ENCODE results near the gene PMM1. TPM values are rescaled to one million over a fixed set of nuclear protein-coding genes. Genes with fewer than 3 reads are reported as not detected.

The PMM1 gene
- total RNA-seq, 4 donors from 2014 or later, result 11.6 to 23.3 (median 16.5) TPM

DNA sequence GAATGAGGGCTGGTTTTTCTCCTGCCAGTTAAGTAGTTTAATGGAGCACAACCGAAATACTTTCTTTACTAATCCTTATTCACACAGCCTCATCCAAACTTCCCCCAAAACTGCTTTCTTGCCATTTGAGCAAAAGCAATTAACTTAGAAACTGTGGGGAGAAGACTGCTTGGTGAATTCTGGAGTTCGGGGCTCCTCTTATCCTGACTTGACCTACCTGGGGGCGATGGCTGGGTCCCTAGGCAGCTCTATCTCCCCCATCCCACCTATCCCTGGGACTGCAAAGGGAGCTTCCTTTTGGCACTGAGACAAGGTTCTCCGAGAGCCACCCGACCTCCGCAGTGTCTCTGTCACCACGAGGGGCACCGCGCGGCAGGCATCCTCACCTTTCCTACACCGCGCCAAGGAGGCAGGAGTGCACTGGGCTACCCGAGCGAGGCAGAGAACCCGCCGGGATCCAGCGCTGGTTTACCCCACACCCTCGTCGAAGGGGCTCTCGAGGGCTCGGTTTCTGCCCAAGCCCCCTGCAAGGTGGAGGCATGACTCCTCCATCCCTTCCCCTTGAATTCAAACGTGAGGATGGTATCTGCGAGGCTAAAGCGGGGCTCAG lies 30.4 kb upstream of the PMM1 start:
- Histone ChIP-seq H3K4me3 (peak overlapping the region; percentile 76 to 99 (median 88)), H3K4me1 (peaks cover 21 to 23% of the 10 kb centered on the region in 2 donors), H3K9me3 (no peaks in the 10 kb centered on the region), H3K36me3 (peaks cover 0 to 28% of the 10 kb centered on the region in 2 donors), H3K27me3 (no peaks in the 10 kb centered on the region), H3K27ac (peak overlapping the region; percentile 95 to 99 (median 97))
- intact Hi-C loops (cut with DNase I; ENCODE audit: low total_unique reads), result loop anchor here (2.0 kb wide), 1 partner anchor 75 kb away; the partner anchor contains the start of gene POLR3H
- peak; percentile 32 to 63 for DNase-seq
- peak; percentile 25 to 27 for ATAC-seq
- in situ Hi-C loops (cut with MboI; ENCODE audit: low sequenced_read_pairs in 4 of 4), result no loop called here
- TF ChIP-seq POLR2A (IDR thresholded peaks at IDR 0.05), result no peak
- TF ChIP-seq, protein P1, sequence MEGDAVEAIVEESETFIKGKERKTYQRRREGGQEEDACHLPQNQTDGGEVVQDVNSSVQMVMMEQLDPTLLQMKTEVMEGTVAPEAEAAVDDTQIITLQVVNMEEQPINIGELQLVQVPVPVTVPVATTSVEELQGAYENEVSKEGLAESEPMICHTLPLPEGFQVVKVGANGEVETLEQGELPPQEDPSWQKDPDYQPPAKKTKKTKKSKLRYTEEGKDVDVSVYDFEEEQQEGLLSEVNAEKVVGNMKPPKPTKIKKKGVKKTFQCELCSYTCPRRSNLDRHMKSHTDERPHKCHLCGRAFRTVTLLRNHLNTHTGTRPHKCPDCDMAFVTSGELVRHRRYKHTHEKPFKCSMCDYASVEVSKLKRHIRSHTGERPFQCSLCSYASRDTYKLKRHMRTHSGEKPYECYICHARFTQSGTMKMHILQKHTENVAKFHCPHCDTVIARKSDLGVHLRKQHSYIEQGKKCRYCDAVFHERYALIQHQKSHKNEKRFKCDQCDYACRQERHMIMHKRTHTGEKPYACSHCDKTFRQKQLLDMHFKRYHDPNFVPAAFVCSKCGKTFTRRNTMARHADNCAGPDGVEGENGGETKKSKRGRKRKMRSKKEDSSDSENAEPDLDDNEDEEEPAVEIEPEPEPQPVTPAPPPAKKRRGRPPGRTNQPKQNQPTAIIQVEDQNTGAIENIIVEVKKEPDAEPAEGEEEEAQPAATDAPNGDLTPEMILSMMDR (IDR thresholded peaks at IDR 0.05 in 4 of 5, conservative IDR thresholded peaks at IDR 0.05 in 1 of 5), result no peak

DNA sequence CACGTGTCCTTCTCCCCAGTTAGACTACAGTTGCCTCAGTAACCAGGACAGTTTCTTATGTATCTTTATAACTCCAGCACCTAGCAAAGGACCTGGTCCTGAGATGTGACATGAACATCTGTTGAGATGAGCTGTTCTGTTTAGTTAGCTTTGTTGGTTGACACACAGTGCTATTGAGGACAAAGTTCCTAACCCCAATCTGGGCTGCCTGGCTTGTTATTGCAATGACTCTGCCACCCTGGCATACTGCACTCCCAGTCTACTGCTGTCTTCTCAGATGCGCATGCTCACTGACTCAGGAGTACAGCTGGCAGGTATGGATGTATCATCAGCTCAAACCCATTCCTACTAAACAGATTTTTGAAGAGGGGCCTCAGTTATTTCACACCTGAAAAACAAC lies 23.8 kb upstream of the PMM1 start:
- intact Hi-C loops (cut with DNase I; ENCODE audit: low total_unique reads), result no loop called here

DNA sequence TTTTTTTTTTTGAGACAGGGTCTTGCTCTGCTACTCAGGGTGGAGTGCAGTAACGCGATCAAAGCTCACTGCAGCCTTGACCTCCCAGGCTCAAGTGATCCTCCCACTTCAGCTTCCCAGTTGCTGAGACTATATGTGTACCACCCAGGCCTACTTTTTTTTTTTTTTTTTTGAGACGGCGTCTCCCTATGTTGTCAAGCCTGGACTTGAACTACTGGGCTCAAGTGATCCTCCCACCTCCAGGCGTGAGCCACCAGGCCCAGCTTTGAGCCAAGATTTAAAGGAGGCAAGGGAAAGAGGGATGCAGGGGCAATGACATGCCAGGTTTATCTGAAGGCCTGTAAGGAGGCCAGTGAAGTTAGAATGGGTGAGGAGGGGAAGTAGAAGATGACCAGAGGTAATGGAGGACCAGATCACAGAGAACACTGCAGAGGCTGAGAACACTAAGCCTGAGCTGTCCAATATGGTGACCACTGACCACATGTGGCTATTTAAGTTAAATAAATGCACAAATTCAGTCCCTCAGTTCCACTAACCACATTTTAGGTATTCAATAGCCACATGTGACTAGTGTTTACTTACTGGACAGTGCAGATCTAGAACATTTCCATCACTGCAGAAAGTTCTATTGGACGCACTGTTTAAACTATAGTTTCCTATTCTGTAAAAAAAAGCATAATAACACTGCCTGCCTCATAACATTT lies 23.1 kb upstream of the PMM1 start:
- in situ Hi-C loops (cut with MboI; ENCODE audit: low sequenced_read_pairs in 4 of 4), result no loop called here
- TF ChIP-seq, protein P1 (IDR thresholded peaks at IDR 0.05 in 4 of 5, conservative IDR thresholded peaks at IDR 0.05 in 1 of 5), result no peak
- TF ChIP-seq POLR2A (IDR thresholded peaks at IDR 0.05), result no peak
- ATAC-seq (no peak), DNase-seq (no peak)
- Histone ChIP-seq H3K36me3 (no peaks in the 10 kb centered on the region), H3K9me3 (no peaks in the 10 kb centered on the region), H3K4me1 (peaks cover 0 to 6% of the 10 kb centered on the region in 2 donors), H3K4me3 (no peak overlapping the region), H3K27me3 (no peaks in the 10 kb centered on the region), H3K27ac (no peak overlapping the region)
- intact Hi-C loops (cut with DNase I; ENCODE audit: low total_unique reads), result no loop called here

More for the DNA sequence above, 23.8 kb upstream of the PMM1 start:
- Histone ChIP-seq H3K27me3 (no peaks in the 10 kb centered on the region), H3K9me3 (no peaks in the 10 kb centered on the region), H3K4me1 (peaks cover 0 to under 1% of the 10 kb centered on the region in 2 donors), H3K36me3 (no peaks in the 10 kb centered on the region), H3K4me3 (no peak overlapping the region), H3K27ac (no peak overlapping the region)
- DNase-seq (no peak), ATAC-seq (no peak)
- in situ Hi-C loops (cut with MboI; ENCODE audit: low sequenced_read_pairs in 4 of 4), result no loop called here
- TF ChIP-seq, protein P1 (IDR thresholded peaks at IDR 0.05 in 4 of 5, conservative IDR thresholded peaks at IDR 0.05 in 1 of 5), result no peak
- TF ChIP-seq POLR2A (IDR thresholded peaks at IDR 0.05), result no peak

DNA sequence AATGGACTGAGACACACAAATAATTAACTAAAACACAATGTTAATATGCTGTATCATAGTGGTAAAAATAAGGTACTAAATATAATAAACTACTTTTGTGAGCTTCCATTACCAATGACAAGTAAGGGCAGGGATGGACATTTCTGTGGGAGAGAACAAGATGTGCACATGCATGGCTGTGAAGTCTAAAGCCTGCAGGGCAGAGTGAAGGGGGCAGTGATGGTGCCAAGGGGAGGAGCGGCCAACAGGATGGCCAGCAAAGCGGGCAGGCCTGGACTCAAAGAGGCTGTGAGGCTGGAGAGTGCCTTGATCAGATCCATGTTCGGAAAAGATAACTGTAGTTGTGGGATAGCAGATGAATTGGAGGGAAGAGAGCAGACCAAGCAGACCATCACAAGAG lies 18.7 kb upstream of the PMM1 start:
- in situ Hi-C loops (cut with MboI; ENCODE audit: low sequenced_read_pairs in 4 of 4), result no loop called here
- intact Hi-C loops (cut with DNase I; ENCODE audit: low total_unique reads), result no loop called here
- TF ChIP-seq, protein P1 (IDR thresholded peaks at IDR 0.05 in 4 of 5, conservative IDR thresholded peaks at IDR 0.05 in 1 of 5), result no peak
- TF ChIP-seq POLR2A (IDR thresholded peaks at IDR 0.05), result no peak
- Histone ChIP-seq H3K27ac (no peak overlapping the region), H3K4me3 (no peak overlapping the region), H3K27me3 (no peaks in the 10 kb centered on the region), H3K36me3 (peaks cover 0 to 29% of the 10 kb centered on the region in 2 donors), H3K4me1 (peaks cover 0 to 6% of the 10 kb centered on the region in 2 donors), H3K9me3 (no peaks in the 10 kb centered on the region)
- ATAC-seq (no peak), DNase-seq (no peak)

Data from gastrocnemius medialis (tissue), 4 donors.